DOHH2 (cell line): ENCODE results near the gene MYO1A.

Experiments used
- CTCF ChIP-seq: fragments of 200-600 bp; sonication (generic); IDR thresholded peaks from one replicate; pipeline ENCODE4 v1.5.1; 2014; ENCODE audit warnings: antibody characterized with exemption, mild to moderate bottlenecking, low read depth, low read length; ENCODE audit not compliant: poor library complexity, severe bottlenecking
- EZH2phosphoT487 ChIP-seq: fragments of 200-600 bp; sonication (generic); IDR thresholded peaks from 2 replicates; pipeline ENCODE4 v1.6.1; 2017; ENCODE audit warnings: borderline replicate concordance, mild to moderate bottlenecking, antibody characterized with exemption, low read length, moderate library complexity, mixed read lengths

- TF ChIP-seq CTCF (no peak), EZH2phosphoT487 (no peak)
These were observed 1.4 kb downstream of the MYO1A start for GRCh38 chr12:57048423-57049118.
